ENCODE data around the gene STAMBP.

DNA sequence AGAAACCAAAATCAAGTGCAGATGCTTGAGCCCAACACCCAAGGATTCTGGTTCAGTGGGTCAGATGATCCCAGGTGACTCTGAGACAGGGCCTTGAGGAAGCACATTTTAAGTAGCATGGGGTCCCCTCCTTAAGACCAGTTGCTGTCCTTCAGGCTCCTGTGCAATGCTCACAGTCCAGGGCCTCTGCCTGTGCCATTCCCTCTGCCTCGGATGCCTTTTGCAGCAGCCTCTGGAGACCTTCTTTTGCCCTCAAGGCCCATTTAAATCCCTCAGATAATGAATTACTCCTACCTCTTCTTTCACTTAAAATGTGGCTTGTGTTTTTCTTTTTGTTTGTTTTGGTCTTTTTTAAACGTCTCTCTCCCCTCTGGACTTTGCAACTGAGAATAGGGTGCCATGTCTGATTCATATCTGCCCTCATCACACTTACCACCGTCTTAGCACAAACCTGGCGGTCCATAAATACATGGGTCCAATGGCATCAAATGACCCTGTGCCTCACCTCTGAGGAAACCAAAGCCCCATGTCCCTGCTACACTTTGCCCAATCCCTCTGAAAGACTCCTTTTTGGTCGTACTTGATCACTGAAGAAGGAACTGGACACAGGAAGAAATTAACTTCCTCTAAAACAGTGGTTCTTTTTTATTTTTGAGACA lies 78.2 kb downstream of the STAMBP start:
- TF ChIP-seq, protein P1, sequence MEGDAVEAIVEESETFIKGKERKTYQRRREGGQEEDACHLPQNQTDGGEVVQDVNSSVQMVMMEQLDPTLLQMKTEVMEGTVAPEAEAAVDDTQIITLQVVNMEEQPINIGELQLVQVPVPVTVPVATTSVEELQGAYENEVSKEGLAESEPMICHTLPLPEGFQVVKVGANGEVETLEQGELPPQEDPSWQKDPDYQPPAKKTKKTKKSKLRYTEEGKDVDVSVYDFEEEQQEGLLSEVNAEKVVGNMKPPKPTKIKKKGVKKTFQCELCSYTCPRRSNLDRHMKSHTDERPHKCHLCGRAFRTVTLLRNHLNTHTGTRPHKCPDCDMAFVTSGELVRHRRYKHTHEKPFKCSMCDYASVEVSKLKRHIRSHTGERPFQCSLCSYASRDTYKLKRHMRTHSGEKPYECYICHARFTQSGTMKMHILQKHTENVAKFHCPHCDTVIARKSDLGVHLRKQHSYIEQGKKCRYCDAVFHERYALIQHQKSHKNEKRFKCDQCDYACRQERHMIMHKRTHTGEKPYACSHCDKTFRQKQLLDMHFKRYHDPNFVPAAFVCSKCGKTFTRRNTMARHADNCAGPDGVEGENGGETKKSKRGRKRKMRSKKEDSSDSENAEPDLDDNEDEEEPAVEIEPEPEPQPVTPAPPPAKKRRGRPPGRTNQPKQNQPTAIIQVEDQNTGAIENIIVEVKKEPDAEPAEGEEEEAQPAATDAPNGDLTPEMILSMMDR (conservative IDR thresholded peaks at IDR 0.05 in 1 of 2, IDR thresholded peaks at IDR 0.05 in 1 of 2; ENCODE audit: low read depth in 1 of 2, low read length in 2 of 2), result no peak
- no peak for TF ChIP-seq EZH2 (IDR thresholded peaks at IDR 0.05; ENCODE audit: low read length, missing control alignments)
